Endodermal cell (in vitro differentiated cells): ENCODE results near the gene SENP5. TPM values are rescaled to one million over a fixed set of nuclear protein-coding genes. Genes with fewer than 3 reads are reported as not detected.

ENCODE experiments used
- DNase-seq: peaks from one replicate; pipeline ENCODE4 v3.0.0-alpha.2; 2017
- H3K27ac ChIP-seq: 2 replicates; pipeline ENCODE4 v1.5.1; 2013; ENCODE audit warnings: mild to moderate bottlenecking, low read depth, low read length, moderate library complexity
- H3K27me3 ChIP-seq: 2 replicates; pipeline ENCODE4 v1.6.1; 2013; ENCODE audit warnings: mild to moderate bottlenecking, low read length, moderate library complexity; ENCODE audit not compliant: insufficient read depth, control insufficient read depth, poor library complexity, severe bottlenecking
- H3K36me3 ChIP-seq: 2 replicates; pipeline ENCODE4 v1.7.0; 2013; ENCODE audit warnings: mild to moderate bottlenecking, low read length, moderate library complexity; ENCODE audit not compliant: control insufficient read depth, insufficient read depth
- H3K4me1 ChIP-seq: one replicate; pipeline ENCODE4 v1.7.0; 2013; ENCODE audit warnings: low read length; ENCODE audit not compliant: control insufficient read depth, insufficient read depth
- H3K4me3 ChIP-seq: 2 replicates; pipeline ENCODE4 v1.5.1; 2013; ENCODE audit warnings: mild to moderate bottlenecking, low read length, moderate library complexity
- H3K9ac ChIP-seq: 2 replicates; pipeline ENCODE4 v1.6.1; 2013; ENCODE audit warnings: mild to moderate bottlenecking, low read length, moderate library complexity; ENCODE audit not compliant: poor library complexity, severe bottlenecking; ENCODE audit errors: extremely low read depth
- H3K9me3 ChIP-seq: 2 replicates; pipeline ENCODE4 v1.6.1; 2013; ENCODE audit warnings: mild to moderate bottlenecking, low read length, moderate library complexity; ENCODE audit not compliant: control insufficient read depth
- H3K27ac Mint-ChIP-seq: 2 replicates; pipeline ENCODE4 v1.8.0; 2020; ENCODE audit warnings: mixed read lengths
- H3K27me3 Mint-ChIP-seq: 2 replicates; pipeline ENCODE4 v1.8.0; 2021; ENCODE audit warnings: mild to moderate bottlenecking, mixed read lengths; ENCODE audit not compliant: insufficient read depth
- H3K36me3 Mint-ChIP-seq: 2 replicates; pipeline ENCODE4 v1.8.0; 2020; ENCODE audit warnings: low read depth, mixed read lengths
- H3K4me1 Mint-ChIP-seq: 2 replicates; pipeline ENCODE4 v1.8.0; 2020; ENCODE audit warnings: mixed read lengths
- H3K4me3 Mint-ChIP-seq: 2 replicates; pipeline ENCODE4 v1.8.0; 2020; ENCODE audit warnings: mild to moderate bottlenecking, moderate library complexity, mixed read lengths
- H3K9me3 Mint-ChIP-seq: 2 replicates; pipeline ENCODE4 v1.8.0; 2020; ENCODE audit warnings: mild to moderate bottlenecking, mixed read lengths
- CTCF ChIP-seq: fragments of 200-600 bp; sonication (generic); conservative IDR thresholded peaks from 2 replicates; pipeline ENCODE4 v1.5.0; 2021; ENCODE audit warnings: antibody characterized with exemption, mild to moderate bottlenecking
- WGBS, 2 experiments: methylation state at CpG; one replicate each; pipeline versions ENCODE4 v1.1.5 to v1.1.7; 2013; ENCODE audit warnings: missing lambda C conversion rate in 2 of 2, mixed read lengths in 1 of 2; ENCODE audit not compliant: insufficient coverage in 1 of 2, insufficient read length in 1 of 2; 5-methylcytosine and 5-hydroxymethylcytosine counted together
- total RNA-seq, 2 donors: library from RNA; stranded (reverse); fragmentation: NEBNext Ultra II Directional in 1 of 2; extraction: Animal tissue kit (Norgen Biotek cat#: 25700) in 1 of 2; gene quantifications; 2 replicates in 1 of 2; 3 replicates in 1 of 2; pipeline ENCODE4 v1.2.1, GENCODE V29; 2021

SENP5 gene
- total RNA-seq, 2 donors from 2014 or later = 35.2 to 44.3 TPM

GRCh38 chr3:196969134-196969659 is 101.5 kb downstream of the SENP5 start:
- DNase-seq = peak; percentile 75
- Histone ChIP-seq H3K4me3 (peak overlapping the region; percentile 67), H3K27me3 (peaks cover 73% of the 10 kb centered on the region), H3K9me3 (peaks cover 8% of the 10 kb centered on the region), H3K27ac (no peak overlapping the region), H3K36me3 (no peaks in the 10 kb centered on the region), H3K9ac (no peak overlapping the region), H3K4me1 (no peaks in the 10 kb centered on the region)
- no peak overlapping the region for H3K27ac Mint-ChIP-seq
- no peaks in the 10 kb centered on the region for H3K36me3 Mint-ChIP-seq
- 0 to 1% methylated on average over 29 to 72 of the region's 72 CpGs for WGBS, 2 experiments
- H3K4me1 Mint-ChIP-seq = peaks cover 3% of the 10 kb centered on the region
- peaks cover 70% of the 10 kb centered on the region for H3K27me3 Mint-ChIP-seq
- H3K9me3 Mint-ChIP-seq = peaks cover 16% of the 10 kb centered on the region
- TF ChIP-seq CTCF = no peak
- peak overlapping the region; percentile 41 for H3K4me3 Mint-ChIP-seq

GRCh38 chr3:196969660-196970546 is 102.2 kb downstream of the SENP5 start:
- H3K4me1 Mint-ChIP-seq = peaks cover 3% of the 10 kb centered on the region
- 10 to 25% methylated on average over 28 to 93 of the region's 100 CpGs for WGBS, 2 experiments
- Histone ChIP-seq H3K4me1 (no peaks in the 10 kb centered on the region), H3K36me3 (no peaks in the 10 kb centered on the region), H3K27ac (no peak overlapping the region), H3K9ac (no peak overlapping the region), H3K4me3 (peak overlapping the region; percentile 67), H3K9me3 (peaks cover 8% of the 10 kb centered on the region), H3K27me3 (peaks cover 65% of the 10 kb centered on the region)
- H3K27ac Mint-ChIP-seq = no peak overlapping the region
- peak overlapping the region; percentile 31 for H3K4me3 Mint-ChIP-seq
- peaks cover 63% of the 10 kb centered on the region for H3K27me3 Mint-ChIP-seq
- DNase-seq = peak; percentile 87
- TF ChIP-seq CTCF = peak; percentile 88
- no peaks in the 10 kb centered on the region for H3K36me3 Mint-ChIP-seq
- H3K9me3 Mint-ChIP-seq = peaks cover 16% of the 10 kb centered on the region

- H3K9me3 ChIP-seq = peaks cover 8% of the 10 kb centered on the region
- no peak for DNase-seq
- TF ChIP-seq CTCF = no peak
- Mint-ChIP-seq H3K4me3 (peak overlapping the region; percentile 31), H3K9me3 (peaks cover 16% of the 10 kb centered on the region), H3K27ac (no peak overlapping the region), H3K4me1 (peaks cover 3% of the 10 kb centered on the region), H3K36me3 (no peaks in the 10 kb centered on the region), H3K27me3 (peaks cover 56% of the 10 kb centered on the region)
- H3K36me3 ChIP-seq = no peaks in the 10 kb centered on the region
- H3K27ac ChIP-seq = no peak overlapping the region
- H3K9ac ChIP-seq = no peak overlapping the region
- peaks cover 58% of the 10 kb centered on the region for H3K27me3 ChIP-seq
- 80 to 90% methylated on average over 7 to 15 of the region's 15 CpGs for WGBS, 2 experiments
- no peaks in the 10 kb centered on the region for H3K4me1 ChIP-seq
- H3K4me3 ChIP-seq = no peak overlapping the region
These were observed 102.9 kb downstream of the SENP5 start for GRCh38 chr3:196970547-196971093.
